HG02642 (cell line): ENCODE measurements around the gene ARMC9.
"Not testable (repeated sequence)": the region's sequence is repeated elsewhere in the genome, so short reads cannot be mapped to it uniquely, and the experiment has no call there.

ENCODE experiments used
- ATAC-seq: cut with Tn5 transposase; IDR thresholded peaks from one replicate; pipeline ENCODE4 v1.9.1; 2021; ENCODE audit warnings: mild to moderate bottlenecking; ENCODE audit not compliant: unreplicated experiment, poor library complexity

The ARMC9 gene

GRCh38 chr2:231393149-231394131 is 195.0 kb downstream of the ARMC9 start:
- peak; percentile 36 for ATAC-seq

- ATAC-seq = peak; percentile 47
These were observed 196.0 kb downstream of the ARMC9 start for GRCh38 chr2:231394211-231395141.

- no peak for ATAC-seq
These were observed 197.0 kb downstream of the ARMC9 start, which contains the start of gene B3GNT7 for GRCh38 chr2:231395188-231396057. TSS of gene B3GNT7 (plus strand) at chr2:231395710. CDS start at chr2:231395804, 94 bp downstream.

GRCh38 chr2:231396058-231396821 is 197.8 kb downstream of the ARMC9 start:
- ATAC-seq = no peak

GRCh38 chr2:231397011-231397927 is 198.8 kb downstream of the ARMC9 start:
- ATAC-seq = no peak

GRCh38 chr2:231397928-231398294 is 199.5 kb downstream of the ARMC9 start:
- no peak for ATAC-seq

GRCh38 chr2:231398585-231398984 is 200.2 kb downstream of the ARMC9 start:
- ATAC-seq = no peak

- ATAC-seq = no peak
These were observed 200.8 kb downstream of the ARMC9 start for GRCh38 chr2:231399046-231399852.

- no peak for ATAC-seq
These were observed 201.6 kb downstream of the ARMC9 start for GRCh38 chr2:231399853-231400680.

- not testable (repeated sequence) for ATAC-seq
These were observed 202.2 kb downstream of the ARMC9 start for GRCh38 chr2:231400681-231401080.

GRCh38 chr2:231401101-231401500 is 202.7 kb downstream of the ARMC9 start:
- ATAC-seq = not testable (repeated sequence)

- ATAC-seq = not testable (repeated sequence)
These were observed 205.2 kb downstream of the ARMC9 start for GRCh38 chr2:231403421-231404182.

GRCh38 chr2:231404183-231404578 is 205.8 kb downstream of the ARMC9 start:
- not testable (repeated sequence) for ATAC-seq

GRCh38 chr2:231405601-231406367 is 207.4 kb downstream of the ARMC9 start:
- ATAC-seq = not testable (repeated sequence)

- not testable (repeated sequence) for ATAC-seq
These were observed 209.3 kb downstream of the ARMC9 start for GRCh38 chr2:231407686-231408085.
